ENCODE results near the gene EPHA4. TPM values are rescaled to one million over a fixed set of nuclear protein-coding genes. Genes with fewer than 3 reads are reported as not detected.

The EPHA4 gene
- total and polyA plus RNA-seq, 2 donors (not counting 1 experiment from before 2014, with no cell fraction given), result 9.6 to 21.0 TPM

DNA sequence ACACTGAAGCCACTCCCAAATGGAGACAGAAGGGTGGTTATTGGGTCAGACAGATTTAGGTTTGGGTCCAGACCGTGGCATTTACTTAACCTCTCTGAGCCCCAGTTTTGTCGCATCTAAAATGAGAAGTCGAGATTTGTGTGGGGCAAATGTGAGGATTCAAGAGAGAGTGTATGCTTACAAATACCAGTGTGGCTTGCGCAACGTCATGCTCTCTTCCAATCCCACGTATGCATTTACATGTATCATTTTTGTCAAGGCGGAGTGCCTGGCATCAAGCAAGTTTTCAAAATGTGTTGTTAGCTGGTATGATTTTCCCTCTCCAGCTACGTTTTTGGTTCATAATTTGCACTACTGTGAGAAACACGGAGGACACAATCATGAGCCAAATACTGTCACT, 197.9 kb downstream of the EPHA4 start:
- H3K4me2 ChIP-seq (ENCODE audit: extremely low read depth, insufficient read depth, low read length), result no peak overlapping the region
- H2AFZ ChIP-seq (ENCODE audit: low read length), result no peak overlapping the region
- H3K27me3 ChIP-seq (ENCODE audit: control insufficient read depth, insufficient read depth, low read length), result no peaks in the 10 kb centered on the region
- H3K4me3 ChIP-seq (replicated peaks in 1 of 4; ENCODE audit: control extremely low read depth in 1 of 4, insufficient read depth in 1 of 4, low read depth in 3 of 4, low read length in 4 of 4), result no peak overlapping the region
- TF ChIP-seq, protein P1, sequence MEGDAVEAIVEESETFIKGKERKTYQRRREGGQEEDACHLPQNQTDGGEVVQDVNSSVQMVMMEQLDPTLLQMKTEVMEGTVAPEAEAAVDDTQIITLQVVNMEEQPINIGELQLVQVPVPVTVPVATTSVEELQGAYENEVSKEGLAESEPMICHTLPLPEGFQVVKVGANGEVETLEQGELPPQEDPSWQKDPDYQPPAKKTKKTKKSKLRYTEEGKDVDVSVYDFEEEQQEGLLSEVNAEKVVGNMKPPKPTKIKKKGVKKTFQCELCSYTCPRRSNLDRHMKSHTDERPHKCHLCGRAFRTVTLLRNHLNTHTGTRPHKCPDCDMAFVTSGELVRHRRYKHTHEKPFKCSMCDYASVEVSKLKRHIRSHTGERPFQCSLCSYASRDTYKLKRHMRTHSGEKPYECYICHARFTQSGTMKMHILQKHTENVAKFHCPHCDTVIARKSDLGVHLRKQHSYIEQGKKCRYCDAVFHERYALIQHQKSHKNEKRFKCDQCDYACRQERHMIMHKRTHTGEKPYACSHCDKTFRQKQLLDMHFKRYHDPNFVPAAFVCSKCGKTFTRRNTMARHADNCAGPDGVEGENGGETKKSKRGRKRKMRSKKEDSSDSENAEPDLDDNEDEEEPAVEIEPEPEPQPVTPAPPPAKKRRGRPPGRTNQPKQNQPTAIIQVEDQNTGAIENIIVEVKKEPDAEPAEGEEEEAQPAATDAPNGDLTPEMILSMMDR (conservative IDR thresholded peaks at IDR 0.05 in 1 of 2, IDR thresholded peaks at IDR 0.05 in 1 of 2; ENCODE audit: low read depth in 1 of 2, low read length in 2 of 2), result no peak
- no peak for TF ChIP-seq EZH2 (IDR thresholded peaks at IDR 0.05; ENCODE audit: low read length, missing control alignments)
- H3K9ac ChIP-seq (ENCODE audit: insufficient read depth, low read length), result no peak overlapping the region
- no peak overlapping the region for H3K27ac ChIP-seq (ENCODE audit: insufficient read depth, low read length)
- H3K4me1 ChIP-seq (ENCODE audit: control insufficient read depth, extremely low read depth, insufficient read depth, low read length), result no peaks in the 10 kb centered on the region
- H4K20me1 ChIP-seq (ENCODE audit: control insufficient read depth, extremely low read depth, insufficient read depth, low read length), result no peaks in the 10 kb centered on the region
- no peaks in the 10 kb centered on the region for H3K36me3 ChIP-seq (ENCODE audit: control insufficient read depth, insufficient read depth, low read length)
- DNase-seq (ENCODE audit: low read depth in 2 of 2), result no peak
- no peaks in the 10 kb centered on the region for H3K9me3 ChIP-seq (ENCODE audit: control insufficient read depth, insufficient read depth, low read depth, low read length)
- no peaks in the 10 kb centered on the region for H3K79me2 ChIP-seq (ENCODE audit: control insufficient read depth, insufficient read depth, low read length)

DNA sequence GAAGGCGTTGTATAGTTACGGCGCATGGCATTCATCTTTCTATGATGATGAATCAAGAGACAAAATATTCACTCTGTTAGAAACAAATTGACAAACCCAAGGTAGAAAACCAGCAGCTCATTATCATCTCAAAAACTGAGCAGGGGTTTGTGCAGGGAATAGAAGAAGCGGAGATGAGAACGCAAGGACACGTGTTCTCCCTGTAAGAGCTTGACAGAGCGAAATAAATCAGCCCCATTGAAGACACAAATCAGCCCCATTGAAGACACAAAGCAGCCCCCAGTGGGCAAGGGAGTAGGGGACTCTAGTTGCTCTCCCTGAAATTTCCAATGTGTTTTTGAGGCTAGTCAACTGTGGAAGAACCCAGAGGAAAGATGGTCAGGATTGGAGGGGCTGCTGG, 199.2 kb downstream of the EPHA4 start:
- no peaks in the 10 kb centered on the region for H3K9me3 ChIP-seq (ENCODE audit: control insufficient read depth, insufficient read depth, low read depth, low read length)
- no peaks in the 10 kb centered on the region for H4K20me1 ChIP-seq (ENCODE audit: control insufficient read depth, extremely low read depth, insufficient read depth, low read length)
- H3K36me3 ChIP-seq (ENCODE audit: control insufficient read depth, insufficient read depth, low read length), result no peaks in the 10 kb centered on the region
- no peak overlapping the region for H2AFZ ChIP-seq (ENCODE audit: low read length)
- no peak overlapping the region for H3K4me2 ChIP-seq (ENCODE audit: extremely low read depth, insufficient read depth, low read length)
- TF ChIP-seq, protein P1 (conservative IDR thresholded peaks at IDR 0.05 in 1 of 2, IDR thresholded peaks at IDR 0.05 in 1 of 2; ENCODE audit: low read depth in 1 of 2, low read length in 2 of 2), result no peak
- no peak for TF ChIP-seq EZH2 (IDR thresholded peaks at IDR 0.05; ENCODE audit: low read length, missing control alignments)
- no peak overlapping the region for H3K27ac ChIP-seq (ENCODE audit: insufficient read depth, low read length)
- H3K27me3 ChIP-seq (ENCODE audit: control insufficient read depth, insufficient read depth, low read length), result no peaks in the 10 kb centered on the region
- DNase-seq (ENCODE audit: low read depth in 2 of 2), result no peak
- H3K79me2 ChIP-seq (ENCODE audit: control insufficient read depth, insufficient read depth, low read length), result no peaks in the 10 kb centered on the region
- no peak overlapping the region for H3K9ac ChIP-seq (ENCODE audit: insufficient read depth, low read length)
- H3K4me3 ChIP-seq (replicated peaks in 1 of 4; ENCODE audit: control extremely low read depth in 1 of 4, insufficient read depth in 1 of 4, low read depth in 3 of 4, low read length in 4 of 4), result no peak overlapping the region
- H3K4me1 ChIP-seq (ENCODE audit: control insufficient read depth, extremely low read depth, insufficient read depth, low read length), result no peaks in the 10 kb centered on the region

DNA sequence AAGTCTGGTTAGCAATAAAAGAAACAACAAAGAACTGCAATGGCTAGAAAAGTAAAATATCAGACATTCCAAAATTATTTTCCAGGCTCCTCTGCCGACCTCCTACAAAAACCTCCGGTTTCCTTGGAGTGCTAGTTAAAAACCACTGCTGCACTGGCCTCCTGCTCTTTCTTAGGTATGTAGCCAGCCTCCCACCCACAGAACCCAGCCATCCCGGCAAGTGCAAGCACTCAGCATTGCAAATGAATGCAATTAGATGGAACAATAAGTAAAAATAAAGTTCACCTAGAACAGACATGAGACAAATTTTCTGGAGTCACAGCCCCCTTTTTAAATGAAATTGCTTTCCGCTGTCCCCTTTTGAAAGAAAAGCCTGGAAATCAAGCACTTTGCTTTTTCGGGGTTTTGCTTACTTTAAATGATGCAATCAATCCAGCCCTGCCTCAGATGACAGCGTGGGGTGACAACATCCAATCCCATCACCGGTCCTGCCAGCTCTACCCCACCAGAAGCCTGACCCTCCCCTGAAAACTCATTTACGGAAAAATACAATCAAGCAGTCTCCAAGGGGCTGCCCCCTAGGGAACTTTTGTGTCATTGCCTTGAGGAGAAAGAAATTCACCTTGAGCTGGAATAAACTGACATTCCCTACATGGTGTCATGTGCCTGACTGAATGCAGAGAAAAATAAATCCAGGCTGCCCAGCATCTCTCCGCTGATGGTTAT, 199.8 kb downstream of the EPHA4 start:
- no peaks in the 10 kb centered on the region for H3K9me3 ChIP-seq (ENCODE audit: control insufficient read depth, insufficient read depth, low read depth, low read length)
- no peaks in the 10 kb centered on the region for H3K4me1 ChIP-seq (ENCODE audit: control insufficient read depth, extremely low read depth, insufficient read depth, low read length)
- no peak overlapping the region for H3K9ac ChIP-seq (ENCODE audit: insufficient read depth, low read length)
- no peak overlapping the region for H3K4me3 ChIP-seq (replicated peaks in 1 of 4; ENCODE audit: control extremely low read depth in 1 of 4, insufficient read depth in 1 of 4, low read depth in 3 of 4, low read length in 4 of 4)
- H3K27ac ChIP-seq (ENCODE audit: insufficient read depth, low read length), result no peak overlapping the region
- no peaks in the 10 kb centered on the region for H3K27me3 ChIP-seq (ENCODE audit: control insufficient read depth, insufficient read depth, low read length)
- no peaks in the 10 kb centered on the region for H3K36me3 ChIP-seq (ENCODE audit: control insufficient read depth, insufficient read depth, low read length)
- H3K79me2 ChIP-seq (ENCODE audit: control insufficient read depth, insufficient read depth, low read length), result no peaks in the 10 kb centered on the region
- no peaks in the 10 kb centered on the region for H4K20me1 ChIP-seq (ENCODE audit: control insufficient read depth, extremely low read depth, insufficient read depth, low read length)
- H3K4me2 ChIP-seq (ENCODE audit: extremely low read depth, insufficient read depth, low read length), result no peak overlapping the region
- DNase-seq (ENCODE audit: low read depth in 2 of 2), result peak in 1 of 2 donors; percentile 32
- no peak overlapping the region for H2AFZ ChIP-seq (ENCODE audit: low read length)
- TF ChIP-seq, protein P1 (conservative IDR thresholded peaks at IDR 0.05 in 1 of 2, IDR thresholded peaks at IDR 0.05 in 1 of 2; ENCODE audit: low read depth in 1 of 2, low read length in 2 of 2), result peak in 1 of 2 donors; percentile 28
- TF ChIP-seq EZH2 (IDR thresholded peaks at IDR 0.05; ENCODE audit: low read length, missing control alignments), result no peak

Measured in fibroblast of lung (primary cell).